CD8-positive, alpha-beta memory T cell (primary cell): ENCODE results near the gene UBASH3A. TPM values are rescaled to one million over a fixed set of nuclear protein-coding genes. Genes with fewer than 3 reads are reported as not detected.
"Not testable (repeated sequence)": the region's sequence is repeated elsewhere in the genome, so short reads cannot be mapped to it uniquely, and the experiment has no call there.

ENCODE experiments used
- CTCF ChIA-PET: fragments of 350-600 bp; sonication (Branson Sonifier 250); formaldehyde crosslinking; loops from one replicate; lab custom pipeline; 2021; ENCODE audit warnings: antibody characterized with exemption; lab: Charles Lee
- POLR2A ChIA-PET: fragments of 350-600 bp; sonication (Branson Sonifier 250); formaldehyde crosslinking; loops from one replicate; lab custom pipeline; 2021; ENCODE audit warnings: antibody characterized with exemption; lab: Charles Lee
- DNase-seq, 5 donors: peaks; one replicate each; pipeline versions ENCODE4 v3.0.0 to v3.0.0-alpha.2; 2020 to 2022; ENCODE audit warnings: mixed read lengths in 1 of 5
- H3K27ac ChIP-seq: one replicate; pipeline ENCODE4 v1.7.0; 2013; ENCODE audit warnings: low read depth, mild to moderate bottlenecking, low read length, moderate library complexity
- H3K27me3 ChIP-seq: 2 replicates; pipeline ENCODE4 v1.7.0; 2013; ENCODE audit warnings: low read length, mild to moderate bottlenecking; ENCODE audit not compliant: insufficient read depth, poor library complexity, severe bottlenecking
- H3K36me3 ChIP-seq: 2 replicates; pipeline ENCODE4 v1.7.0; 2013; ENCODE audit warnings: mild to moderate bottlenecking, low read length, moderate library complexity; ENCODE audit not compliant: insufficient read depth
- H3K4me1 ChIP-seq: 2 replicates; pipeline ENCODE4 v1.7.0; 2013; ENCODE audit warnings: mild to moderate bottlenecking, low read length, moderate library complexity; ENCODE audit not compliant: insufficient read depth
- H3K4me3 ChIP-seq: 2 replicates; pipeline ENCODE4 v1.7.0; 2013; ENCODE audit warnings: mild to moderate bottlenecking, low read length
- H3K9me3 ChIP-seq: 2 replicates; pipeline ENCODE4 v1.7.0; 2013; ENCODE audit warnings: mild to moderate bottlenecking, low read length
- H3K27ac Mint-ChIP-seq, 8 donors: one replicate each; pipeline ENCODE4 v1.8.0; 2020 to 2021; ENCODE audit warnings: mixed read lengths in 8 of 8, mild to moderate bottlenecking in 6 of 8, inconsistent platforms in 3 of 8, moderate library complexity in 3 of 8
- H3K27me3 Mint-ChIP-seq, 2 donors: one replicate each; pipeline ENCODE4 v1.8.0; 2020 to 2021; ENCODE audit warnings: mixed read lengths in 2 of 2, mild to moderate bottlenecking in 1 of 2, moderate library complexity in 1 of 2
- H3K36me3 Mint-ChIP-seq, 3 donors: one replicate each; pipeline ENCODE4 v1.8.0; 2020 to 2021; ENCODE audit warnings: mixed read lengths in 3 of 3, inconsistent platforms in 1 of 3, mild to moderate bottlenecking in 1 of 3
- H3K4me1 Mint-ChIP-seq, 3 donors: one replicate each; pipeline ENCODE4 v1.8.0; 2020 to 2021; ENCODE audit warnings: mixed read lengths in 3 of 3, inconsistent platforms in 1 of 3, mild to moderate bottlenecking in 1 of 3
- H3K4me3 Mint-ChIP-seq, 7 donors: one replicate each; pipeline ENCODE4 v1.8.0; 2020 to 2021; ENCODE audit warnings: mixed read lengths in 7 of 7, mild to moderate bottlenecking in 6 of 7, moderate library complexity in 4 of 7, inconsistent platforms in 2 of 7
- H3K9me3 Mint-ChIP-seq, 5 donors: one replicate each; pipeline ENCODE4 v1.8.0; 2020 to 2022; ENCODE audit warnings: mixed read lengths in 5 of 5, mild to moderate bottlenecking in 3 of 5, moderate library complexity in 2 of 5, inconsistent platforms in 1 of 5
- polyA plus RNA-seq: library from polyadenylated mRNA; unstranded; fragments of 300-500 nt; fragmentation: Illumina TruSeq; gene quantifications from one replicate; pipeline ENCODE4 v1.2.3, GENCODE V29; 2021
- total RNA-seq, 2 experiments: library from RNA; stranded (reverse); gene quantifications; one replicate each; pipeline ENCODE4 v1.2.3, GENCODE V29; 2021

The UBASH3A gene
- total and polyA plus RNA-seq, 3 experiments from 2014 or later = 36.4 to 55.1 (median 38.7) TPM

DNA sequence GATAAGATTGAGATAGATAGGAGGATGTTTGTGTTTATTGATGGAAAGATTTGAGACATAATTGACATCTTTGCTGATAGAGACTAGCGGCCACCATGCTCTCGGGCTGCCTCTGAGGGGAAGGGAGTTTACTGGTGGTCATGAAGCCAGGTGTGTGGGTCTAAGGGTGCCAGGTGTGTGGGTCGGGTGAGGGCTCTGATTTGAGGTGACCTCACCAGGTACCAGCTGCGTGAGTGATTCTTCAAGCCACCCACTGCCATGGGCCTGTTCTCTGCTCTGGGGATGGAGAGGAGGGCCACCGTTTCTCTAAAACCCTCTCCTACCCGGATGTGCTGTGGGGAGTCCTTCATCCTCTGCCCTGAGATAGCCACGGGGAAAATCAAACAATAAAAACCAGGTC is 3.2 kb downstream of the UBASH3A start:
- peaks cover 18 to 38% (median 20%) of the 10 kb centered on the region in 3 donors for H3K36me3 Mint-ChIP-seq
- peak overlapping the region; percentile 83 to 99 (median 96) for H3K27ac Mint-ChIP-seq

DNA sequence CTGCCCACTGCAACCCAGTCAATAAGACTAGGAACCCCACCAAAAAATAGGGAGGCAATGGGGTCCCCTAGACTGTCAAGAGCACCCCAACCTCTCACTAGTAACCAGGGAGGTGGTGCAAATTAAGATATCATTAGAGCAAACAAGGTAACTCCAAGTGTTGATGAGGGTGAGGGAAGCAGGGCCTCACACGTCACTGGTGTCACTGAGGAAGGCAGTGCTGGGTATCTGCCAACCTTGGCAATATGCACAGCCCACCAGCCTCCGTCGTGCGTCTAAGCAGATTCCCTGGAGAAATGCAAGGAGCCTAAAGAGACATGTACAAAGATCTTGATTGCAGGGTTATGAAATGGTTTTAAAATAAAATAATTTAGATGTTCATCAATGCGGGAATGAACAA is 3.8 kb downstream of the UBASH3A start:
- Mint-ChIP-seq H3K27ac (peak overlapping the region; percentile 83 to 99 (median 96)), H3K4me3 (peak overlapping the region; percentile 78 to 94 (median 89)), H3K9me3 (no peaks in the 10 kb centered on the region), H3K4me1 (peaks cover 53 to 56% (median 54%) of the 10 kb centered on the region in 3 donors), H3K36me3 (peaks cover 18 to 38% (median 20%) of the 10 kb centered on the region in 3 donors), H3K27me3 (no peaks in the 10 kb centered on the region)
- Histone ChIP-seq H3K9me3 (no peaks in the 10 kb centered on the region), H3K4me3 (peak overlapping the region; percentile 86), H3K27ac (peak overlapping the region; percentile 64), H3K27me3 (no peaks in the 10 kb centered on the region), H3K36me3 (peaks cover 48% of the 10 kb centered on the region), H3K4me1 (peaks cover 76% of the 10 kb centered on the region)
- peak in 1 of 5 donors; percentile 44 for DNase-seq
- POLR2A ChIA-PET = no interaction called here
- CTCF ChIA-PET = no interaction called here

More for the DNA sequence above, 3.2 kb downstream of the UBASH3A start:
- H3K27ac ChIP-seq = peak overlapping the region; percentile 64
- H3K9me3 ChIP-seq = no peaks in the 10 kb centered on the region
- CTCF ChIA-PET = no interaction called here
- Mint-ChIP-seq H3K4me3 (peak overlapping the region; percentile 89 to 95 (median 89)), H3K4me1 (peaks cover 56 to 61% (median 60%) of the 10 kb centered on the region in 3 donors), H3K27me3 (no peaks in the 10 kb centered on the region), H3K9me3 (peaks cover 0 to 2% (median under 1%) of the 10 kb centered on the region in 5 donors)
- peak overlapping the region; percentile 86 for H3K4me3 ChIP-seq
- DNase-seq = no peak
- peaks cover 76% of the 10 kb centered on the region for H3K4me1 ChIP-seq
- peaks cover 45% of the 10 kb centered on the region for H3K36me3 ChIP-seq
- POLR2A ChIA-PET = no interaction called here
- no peaks in the 10 kb centered on the region for H3K27me3 ChIP-seq

DNA sequence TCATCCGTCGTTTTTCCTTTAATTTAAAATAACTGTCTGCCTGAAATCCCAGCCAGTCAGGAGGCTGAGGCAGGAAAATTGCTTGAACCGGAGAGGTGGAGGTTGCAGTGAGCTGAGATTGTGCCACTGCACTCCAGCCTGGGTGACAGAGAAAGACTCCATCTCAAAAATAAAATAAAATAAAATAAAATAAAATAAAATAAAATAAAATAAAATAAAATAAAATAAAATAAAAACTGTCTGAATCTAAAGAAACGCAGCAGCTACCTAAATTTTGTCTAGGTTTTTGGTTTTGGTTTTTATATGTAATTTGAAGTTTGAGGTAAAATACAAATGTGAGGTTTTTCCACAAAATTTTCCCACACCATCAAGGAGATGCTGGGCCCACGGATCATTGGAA is 5.0 kb downstream of the UBASH3A start:
- not testable (repeated sequence) for H3K9me3 ChIP-seq, H3K27me3 Mint-ChIP-seq, H3K27ac ChIP-seq, DNase-seq, H3K4me3 Mint-ChIP-seq, H3K4me3 ChIP-seq, H3K9me3 Mint-ChIP-seq, H3K27me3 ChIP-seq
- ChIA-PET POLR2A (interaction anchor here (1.0 kb wide), 1 partner anchor 14 kb away, joined by 4 read pairs; no protein-coding TSS in a partner anchor), CTCF (interaction anchor here (1.2 kb wide), 1 partner anchor 20 kb away, joined by 4 read pairs; no protein-coding TSS in a partner anchor)
- peaks cover 42 to 58% (median 52%) of the 10 kb centered on the region in 3 donors for H3K4me1 Mint-ChIP-seq
- Histone ChIP-seq H3K36me3 (peaks cover 61% of the 10 kb centered on the region), H3K4me1 (peaks cover 76% of the 10 kb centered on the region)
- H3K27ac Mint-ChIP-seq = peak overlapping the region; percentile 58 to 99 (median 88)
- peaks cover 20 to 38% (median 24%) of the 10 kb centered on the region in 3 donors for H3K36me3 Mint-ChIP-seq

DNA sequence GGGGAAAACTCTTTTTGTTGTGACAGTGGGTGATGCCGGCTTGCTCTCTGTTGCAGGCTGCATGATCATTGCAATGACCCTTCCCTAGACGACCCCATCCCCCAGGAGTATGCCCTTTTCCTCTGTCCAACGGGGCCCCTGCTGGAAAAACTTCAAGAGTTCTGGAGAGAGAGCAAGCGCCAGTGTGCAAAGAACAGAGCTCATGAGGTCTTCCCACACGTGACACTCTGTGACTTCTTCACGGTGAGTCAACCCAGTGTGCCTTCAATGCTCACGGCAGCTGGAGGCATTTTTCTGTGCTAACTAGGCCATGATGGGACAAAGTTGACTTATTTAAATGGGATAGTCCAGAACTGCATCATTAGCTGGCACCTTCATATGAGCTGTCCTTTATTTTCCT is 5.7 kb downstream of the UBASH3A start:
- Mint-ChIP-seq H3K27ac (peak overlapping the region; percentile 63 to 89 (median 78)), H3K27me3 (no peaks in the 10 kb centered on the region), H3K9me3 (no peaks in the 10 kb centered on the region), H3K4me3 (peak overlapping the region; percentile 9 to 67 (median 32)), H3K36me3 (peaks cover 20 to 35% (median 29%) of the 10 kb centered on the region in 3 donors), H3K4me1 (peaks cover 42 to 63% (median 58%) of the 10 kb centered on the region in 3 donors)
- Histone ChIP-seq H3K4me3 (peak overlapping the region; percentile 25), H3K36me3 (peaks cover 67% of the 10 kb centered on the region), H3K27me3 (no peaks in the 10 kb centered on the region), H3K4me1 (peaks cover 82% of the 10 kb centered on the region), H3K9me3 (no peaks in the 10 kb centered on the region), H3K27ac (no peak overlapping the region)
- ChIA-PET POLR2A (interaction anchor here (1.0 to 1.5 kb wide), 2 partner anchors 9 to 14 kb away, joined by 4 read pairs; no protein-coding TSS in a partner anchor), CTCF (interaction anchor here (1.0 to 1.2 kb wide), 2 partner anchors 19 to 26 kb away, joined by 3 to 4 read pairs; no protein-coding TSS in a partner anchor)
- no peak for DNase-seq

DNA sequence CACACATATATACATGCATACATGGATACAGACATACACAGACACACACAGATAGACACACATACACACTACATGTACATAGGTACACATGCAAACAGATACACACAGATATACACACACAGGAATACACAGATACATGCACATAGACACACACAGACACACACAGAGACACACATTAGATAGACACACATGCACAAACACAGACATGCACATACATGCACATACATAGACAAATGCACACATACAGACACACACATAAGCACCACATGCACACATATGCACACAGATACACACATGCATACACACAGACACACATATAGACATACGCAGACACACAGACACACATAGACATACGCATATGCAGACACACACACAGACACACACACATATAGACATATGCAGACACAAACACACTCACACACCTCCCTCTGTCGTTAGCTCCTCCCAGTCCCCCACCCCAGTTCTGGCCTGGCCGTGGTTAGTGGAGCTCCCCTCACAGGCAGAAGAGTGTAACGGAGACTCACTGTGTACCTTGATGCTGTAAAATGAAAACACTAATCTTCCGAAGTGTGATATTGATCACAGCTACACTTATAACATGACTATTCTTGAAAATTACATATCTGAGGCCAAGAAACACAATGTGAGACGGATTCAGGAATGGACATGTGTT is 7.6 kb downstream of the UBASH3A start:
- Histone ChIP-seq H3K36me3 (peaks cover 81% of the 10 kb centered on the region), H3K4me1 (peaks cover 98% of the 10 kb centered on the region), H3K9me3 (no peaks in the 10 kb centered on the region), H3K27me3 (no peaks in the 10 kb centered on the region), H3K27ac (no peak overlapping the region), H3K4me3 (no peak overlapping the region)
- Mint-ChIP-seq H3K9me3 (no peaks in the 10 kb centered on the region), H3K27me3 (no peaks in the 10 kb centered on the region), H3K4me1 (peaks cover 36 to 77% (median 70%) of the 10 kb centered on the region in 3 donors), H3K4me3 (no peak overlapping the region), H3K36me3 (peaks cover 24 to 35% (median 30%) of the 10 kb centered on the region in 3 donors), H3K27ac (no peak overlapping the region)
- DNase-seq = no peak
- POLR2A ChIA-PET = no interaction called here
- CTCF ChIA-PET = no interaction called here

DNA sequence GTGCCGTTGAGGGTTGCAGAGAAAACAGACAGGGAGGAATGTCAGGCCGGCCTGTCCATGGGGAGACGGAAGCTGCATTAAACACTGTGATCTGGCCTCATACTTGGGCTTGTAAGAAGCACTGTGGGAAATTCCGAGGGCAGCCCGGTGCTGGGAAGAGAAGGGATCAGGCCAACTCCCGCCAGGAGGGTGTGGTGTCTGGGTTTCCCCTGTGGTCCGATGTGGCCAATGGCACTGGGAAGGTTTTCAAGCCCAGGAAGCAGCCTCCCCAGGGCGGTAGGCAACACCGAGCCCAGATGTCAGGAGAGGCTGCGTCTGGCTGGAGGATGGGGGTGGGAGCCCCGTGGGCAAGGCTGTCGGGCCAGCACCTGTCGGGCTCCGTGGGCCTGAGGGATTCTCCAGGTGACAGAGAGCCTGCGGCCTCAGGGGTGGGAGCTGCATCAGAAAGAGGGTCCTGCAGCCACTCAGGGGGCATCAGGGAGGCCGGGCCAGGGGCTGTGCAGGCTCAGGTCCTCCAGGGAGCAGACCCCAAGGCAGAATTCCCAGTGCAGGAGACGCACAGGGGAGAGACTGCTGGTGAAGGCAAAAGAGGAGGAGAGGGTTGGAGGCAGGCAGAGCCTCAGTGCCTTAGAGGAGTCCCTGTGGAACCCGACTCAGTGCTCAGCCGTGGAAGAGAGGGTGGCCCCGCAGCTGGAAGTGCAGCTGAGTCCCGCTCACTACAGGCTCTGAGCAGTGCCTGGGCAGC is 8.4 kb downstream of the UBASH3A start:
- H3K27ac Mint-ChIP-seq = peak overlapping the region in 7 of 8 donors; percentile 21 to 100 (median 58)
- peaks cover 82% of the 10 kb centered on the region for H3K36me3 ChIP-seq
- no peaks in the 10 kb centered on the region for H3K27me3 ChIP-seq
- peak overlapping the region in 2 of 7 donors; percentile 34 to 83 for H3K4me3 Mint-ChIP-seq
- peak in 1 of 5 donors; percentile 47 for DNase-seq
- H3K27me3 Mint-ChIP-seq = no peaks in the 10 kb centered on the region
- POLR2A ChIA-PET = no interaction called here
- H3K4me1 ChIP-seq = peaks cover 98% of the 10 kb centered on the region
- CTCF ChIA-PET = interaction anchor here (2.3 kb wide), 1 partner anchor 8 kb away, joined by 8 read pairs; the partner anchor contains the start of gene UBASH3A
- H3K9me3 ChIP-seq = no peaks in the 10 kb centered on the region
- no peak overlapping the region for H3K27ac ChIP-seq
- H3K4me3 ChIP-seq = no peak overlapping the region
- H3K36me3 Mint-ChIP-seq = peaks cover 19 to 29% (median 28%) of the 10 kb centered on the region in 3 donors
- H3K4me1 Mint-ChIP-seq = peaks cover 33 to 71% (median 64%) of the 10 kb centered on the region in 3 donors
- no peaks in the 10 kb centered on the region for H3K9me3 Mint-ChIP-seq

DNA sequence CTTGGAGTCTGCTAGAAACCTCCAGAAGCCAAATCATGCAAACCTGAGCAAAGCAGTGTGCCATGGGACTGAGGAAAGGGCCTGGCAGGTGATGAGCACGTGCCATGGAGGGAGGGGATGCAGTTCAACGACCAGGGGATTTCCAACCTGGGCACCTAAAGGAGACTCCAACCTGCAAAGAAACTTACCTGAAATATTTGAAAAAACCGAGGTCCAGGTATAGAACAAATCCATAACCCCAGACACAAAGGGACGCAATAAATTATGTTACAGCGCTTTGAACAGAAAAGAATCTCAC is 8.9 kb downstream of the UBASH3A start:
- peaks cover 97% of the 10 kb centered on the region for H3K4me1 ChIP-seq
- no peak overlapping the region for H3K4me3 ChIP-seq
- H3K4me1 Mint-ChIP-seq = peaks cover 33 to 71% (median 61%) of the 10 kb centered on the region in 3 donors
- no peaks in the 10 kb centered on the region for H3K9me3 Mint-ChIP-seq
- no peaks in the 10 kb centered on the region for H3K27me3 Mint-ChIP-seq
- no peak for DNase-seq
- POLR2A ChIA-PET = no interaction called here
- CTCF ChIA-PET = interaction anchor here (2.3 kb wide), 1 partner anchor 8 kb away, joined by 8 read pairs; the partner anchor contains the start of gene UBASH3A
- peak overlapping the region in 7 of 8 donors; percentile 21 to 100 (median 58) for H3K27ac Mint-ChIP-seq
- H3K27ac ChIP-seq = no peak overlapping the region
- peaks cover 78% of the 10 kb centered on the region for H3K36me3 ChIP-seq
- peak overlapping the region in 1 of 7 donors; percentile 83 for H3K4me3 Mint-ChIP-seq
- peaks cover 22 to 29% (median 28%) of the 10 kb centered on the region in 3 donors for H3K36me3 Mint-ChIP-seq
- no peaks in the 10 kb centered on the region for H3K27me3 ChIP-seq
- H3K9me3 ChIP-seq = no peaks in the 10 kb centered on the region
